Activated CD8-positive, alpha-beta memory T cell treated with anti-CD3 and anti-CD28 coated beads for 48 hours (primary cell): Measurements from ENCODE around the gene C8A.

Experiments
- DNase-seq, 3 experiments: peaks; one replicate each; pipeline ENCODE4 v3.0.0-alpha.2; 2020; ENCODE audit warnings: low read depth in 2 of 3, low spot score in 2 of 3

C8A gene

GRCh38 chr1:56854521-56855099, at the start of gene C8A:
Gene C8A, plus strand, starts transcription at chr1:56854797. Its CDS starts 105 bp downstream, at chr1:56854902.
- no peak for DNase-seq

GRCh38 chr1:56806804-56807203, 47.8 kb upstream of the C8A start:
- DNase-seq = no peak

DNA sequence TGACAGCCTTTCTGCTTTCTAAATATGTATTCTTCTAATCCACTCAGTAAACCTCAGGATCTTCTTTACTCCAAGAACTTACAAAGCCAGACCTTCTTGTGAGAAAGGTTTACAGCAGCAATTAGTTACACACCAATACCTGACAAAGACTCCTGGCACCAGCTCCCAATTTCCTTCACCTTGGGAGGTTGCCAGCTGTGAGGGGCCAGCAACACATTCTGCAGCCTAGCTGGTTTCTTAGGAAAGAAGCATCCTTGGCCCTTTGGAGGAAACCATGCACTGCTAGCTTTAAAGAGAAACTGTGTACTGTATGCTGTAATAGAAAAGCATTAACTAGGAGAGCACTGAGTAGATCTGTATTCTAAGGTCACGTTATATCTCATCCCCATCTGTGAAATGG, 46.2 kb upstream of the C8A start:
- DNase-seq = no peak

GRCh38 chr1:56811331-56811730, 43.3 kb upstream of the C8A start:
- DNase-seq = no peak

DNA sequence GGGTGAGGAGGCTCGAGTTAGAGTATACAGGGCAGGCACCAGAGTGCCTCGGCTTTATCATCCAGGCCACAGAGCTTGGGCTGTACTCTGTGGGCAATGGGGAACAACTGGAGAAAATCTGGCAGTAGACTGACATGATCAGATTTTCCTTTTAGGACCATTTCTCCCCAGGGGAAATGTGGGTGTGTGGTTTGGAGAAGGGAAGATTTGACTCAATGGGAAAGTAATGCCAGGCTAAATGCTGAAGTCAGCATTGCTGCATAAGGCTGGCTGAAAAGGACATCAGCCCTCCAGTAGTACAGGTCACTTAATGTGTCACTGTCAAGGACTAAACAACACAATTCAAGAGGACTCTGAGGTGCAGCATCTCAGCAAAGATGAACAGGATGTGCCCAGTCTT, 40.4 kb upstream of the C8A start:
- DNase-seq = no peak

- no peak for DNase-seq
These were observed 38.3 kb upstream of the C8A start for GRCh38 chr1:56816264-56816663.

DNA sequence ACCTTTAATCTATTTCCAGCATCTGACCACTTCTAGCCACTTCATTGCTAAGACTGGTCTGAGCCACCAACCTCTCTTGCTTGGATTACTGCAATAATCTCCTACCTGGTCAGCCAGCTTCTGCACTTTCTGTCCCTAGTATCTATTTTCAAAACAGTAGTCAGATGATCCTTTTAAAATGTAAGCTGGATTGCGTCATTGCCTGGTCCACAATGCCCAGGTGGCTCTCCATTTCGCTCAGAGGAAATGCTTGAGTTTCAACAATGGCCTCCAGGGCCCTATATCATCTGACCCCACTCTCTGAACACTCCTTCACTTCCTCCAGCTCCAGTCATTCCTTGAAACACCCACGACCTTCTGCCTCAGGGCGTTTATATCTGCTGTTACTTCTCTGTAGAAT, 37.7 kb upstream of the C8A start:
- no peak for DNase-seq

DNA sequence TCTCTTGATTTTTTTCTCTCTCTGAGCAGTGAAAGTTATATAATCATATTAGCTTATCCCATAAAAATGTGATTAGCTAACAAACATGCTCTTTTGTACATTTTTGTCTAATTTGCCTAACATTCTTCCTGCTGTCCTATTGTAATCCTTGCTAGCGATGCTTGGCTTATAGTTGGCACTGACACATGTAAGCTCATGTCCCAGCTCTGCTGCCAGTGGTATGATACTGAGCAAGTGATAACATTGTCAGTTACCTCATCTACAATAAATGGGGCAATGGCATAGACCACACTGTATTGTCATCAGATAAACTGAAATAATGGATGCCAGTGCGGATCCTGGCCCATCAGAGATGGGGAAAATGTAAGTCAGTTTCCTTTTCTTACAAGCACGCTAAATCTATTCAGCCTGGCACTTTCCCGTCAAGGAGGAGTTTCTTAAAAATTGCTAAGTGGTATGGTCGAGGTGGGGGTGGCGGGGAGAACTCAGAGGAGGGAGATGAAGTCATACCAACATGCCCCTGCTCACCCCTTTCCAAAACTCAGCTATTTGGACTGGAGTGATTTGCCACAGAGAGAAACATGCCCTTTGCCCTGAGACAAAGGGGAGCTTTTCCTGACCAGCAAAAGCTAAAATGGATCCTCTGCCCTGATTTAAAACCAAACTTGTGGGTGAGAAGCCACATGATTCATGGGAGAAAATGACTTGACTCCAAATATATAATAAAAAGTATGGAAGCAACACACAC, 36.7 kb upstream of the C8A start:
- no peak for DNase-seq

- DNase-seq = no peak
These were observed 35.2 kb upstream of the C8A start, which contains the start of gene FYB2 for GRCh38 chr1:56819387-56819899. Gene FYB2, minus strand, starts transcription at chr1:56819404. Its CDS starts 114 bp downstream, at chr1:56819290.

- DNase-seq = peak; percentile 45 to 79 (median 55)
These were observed 33.7 kb upstream of the C8A start for GRCh38 chr1:56820755-56821461.

DNA sequence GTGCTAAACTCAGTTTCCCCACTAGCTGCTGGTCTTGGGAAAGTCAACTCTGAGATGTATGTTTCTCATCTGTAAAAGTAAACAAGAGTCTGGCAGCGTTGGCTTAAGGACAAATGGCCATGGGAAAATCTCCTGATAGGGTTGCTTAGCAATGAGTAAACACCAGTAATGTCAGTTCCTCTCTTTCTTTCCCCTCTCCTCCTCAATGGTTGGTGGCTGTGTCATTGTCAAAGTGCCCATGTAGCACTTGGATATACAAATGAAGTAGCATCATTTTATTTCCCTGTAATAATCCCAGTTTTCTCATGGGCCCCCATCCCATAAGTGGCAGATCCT, 33.2 kb upstream of the C8A start:
- no peak for DNase-seq

DNA sequence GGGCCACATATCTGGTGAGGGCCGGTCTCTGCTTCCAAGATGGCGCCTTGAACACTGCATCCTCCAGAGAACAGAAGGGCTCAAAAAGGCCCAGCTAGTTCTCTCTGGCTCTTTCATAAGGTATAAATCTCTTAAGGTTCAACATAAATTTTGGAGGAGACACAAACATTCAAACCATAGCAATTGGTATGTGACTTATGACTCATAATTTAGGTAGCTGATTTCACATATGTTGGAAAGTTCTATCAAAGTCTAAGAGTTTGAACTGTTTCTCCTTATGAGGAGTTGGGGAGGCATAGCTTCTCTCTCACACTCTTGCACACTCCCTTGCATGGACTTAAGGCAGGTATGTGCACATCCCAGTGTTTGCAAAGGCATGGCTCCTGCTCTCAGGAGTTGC, 30.3 kb upstream of the C8A start:
- no peak for DNase-seq

DNA sequence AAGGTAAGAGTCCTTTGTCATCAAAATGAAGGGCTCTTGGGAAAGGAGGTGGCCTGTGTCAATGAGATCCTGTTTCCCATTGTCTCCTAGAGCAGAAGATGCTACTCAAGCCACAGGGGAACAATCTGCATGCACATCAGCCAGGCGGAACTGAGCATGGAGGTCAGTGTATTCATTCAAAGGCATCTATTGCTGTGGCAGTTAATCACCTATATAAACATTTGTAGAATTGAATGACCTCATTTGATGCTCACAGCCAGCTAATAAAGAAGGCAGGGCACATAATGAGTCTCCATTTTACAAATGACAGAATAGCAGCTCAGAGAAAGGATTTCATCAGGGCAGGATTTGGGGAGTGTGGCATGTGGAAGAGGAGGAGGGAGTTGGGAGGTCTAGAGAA, 29.7 kb upstream of the C8A start:
- DNase-seq = no peak

DNA sequence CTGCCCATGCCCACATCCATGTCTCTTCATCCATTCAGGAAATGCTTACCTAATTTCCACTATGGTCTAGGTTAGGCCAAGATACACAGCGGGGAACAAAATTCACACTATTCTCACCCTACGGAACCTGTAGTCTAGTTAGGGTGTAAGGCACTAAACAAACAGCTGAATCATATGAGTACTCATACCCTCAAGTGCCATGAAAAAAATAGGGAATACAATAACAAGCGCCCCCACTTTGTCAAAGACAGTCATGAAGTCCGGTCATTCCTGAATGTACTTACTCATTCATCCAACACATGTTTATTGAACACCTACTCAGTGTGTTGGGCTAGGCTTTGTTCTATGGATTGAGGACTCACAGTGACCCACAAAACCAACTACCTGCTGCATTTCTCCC, 29.2 kb upstream of the C8A start:
- DNase-seq = no peak

- no peak for DNase-seq
These were observed 26.9 kb upstream of the C8A start for GRCh38 chr1:56827711-56828110.

GRCh38 chr1:56830052-56830451, 24.5 kb upstream of the C8A start:
- no peak for DNase-seq

DNA sequence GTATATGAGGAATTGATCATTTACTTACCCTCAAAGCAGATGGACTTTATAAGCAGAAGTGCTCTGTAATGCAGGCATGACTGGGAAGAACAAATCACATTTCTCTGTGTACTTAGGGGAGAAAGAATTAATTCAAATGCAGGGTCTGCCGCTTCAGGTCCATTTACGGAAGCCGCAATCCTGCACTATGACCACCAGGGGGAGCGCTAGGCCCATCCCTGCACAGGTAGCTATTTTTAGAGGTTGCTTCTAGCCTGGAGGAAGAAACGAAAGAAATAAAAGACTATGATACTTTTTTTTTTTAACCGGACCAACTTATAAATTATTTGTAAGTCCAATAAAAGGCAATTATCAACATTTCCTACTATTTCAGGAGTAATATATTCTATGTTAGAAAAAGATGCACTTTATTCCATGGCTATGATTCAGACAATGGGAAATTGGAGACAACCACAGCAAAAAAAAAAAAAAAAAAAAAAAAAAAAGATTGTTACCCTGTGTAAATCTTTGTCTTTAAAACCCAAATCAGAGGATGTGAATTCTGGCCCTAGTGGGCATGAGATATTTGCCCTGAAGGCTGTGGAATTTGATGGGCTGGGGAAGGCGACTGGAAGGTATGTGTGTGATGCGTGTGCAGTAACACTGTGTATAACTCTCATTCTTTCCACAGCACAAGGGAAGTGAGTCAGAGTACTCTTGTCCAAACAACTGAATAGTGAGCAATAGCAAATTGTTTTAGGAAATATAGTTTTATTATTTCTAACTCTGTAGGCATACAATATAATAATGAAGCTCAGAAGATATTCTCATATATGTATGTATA, 22.5 kb upstream of the C8A start:
- peak; percentile 12 to 52 (median 18) for DNase-seq

- DNase-seq = no peak
These were observed 21.5 kb upstream of the C8A start for GRCh38 chr1:56833088-56833487.

GRCh38 chr1:56834137-56834900, 20.3 kb upstream of the C8A start:
- no peak for DNase-seq

- no peak for DNase-seq
These were observed 18.9 kb upstream of the C8A start for GRCh38 chr1:56835657-56836056.

DNA sequence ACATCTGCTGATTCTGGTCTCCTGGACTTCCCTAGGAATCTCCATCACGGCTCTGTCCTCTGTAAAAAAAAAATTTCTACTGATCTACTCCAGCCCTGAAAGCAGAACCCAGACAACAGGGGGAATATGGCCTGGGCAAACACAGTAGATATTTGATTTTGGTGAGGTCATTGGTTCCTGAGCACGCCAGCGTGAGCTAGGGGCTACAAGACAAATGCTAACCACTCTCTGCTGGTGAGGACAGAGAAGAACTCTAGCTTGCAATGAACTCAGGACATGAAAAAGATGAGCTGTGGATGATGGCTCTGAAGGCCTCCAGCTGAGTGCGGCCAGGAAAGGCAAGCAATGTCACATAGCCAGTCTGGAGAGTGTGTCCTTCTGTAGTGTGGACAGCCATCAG, 18.2 kb upstream of the C8A start:
- no peak for DNase-seq
